HG03457 (cell line): ENCODE measurements around the gene ABCB6.
A peak's percentile ranks its signal among the peaks of the same experiment; 100 is the strongest.
"Not testable (repeated sequence)": the region's sequence is repeated elsewhere in the genome, so short reads cannot be mapped to it uniquely, and the experiment has no call there.

Experiments
- ATAC-seq: cut with Tn5 transposase; IDR thresholded peaks from one replicate; pipeline ENCODE4 v1.9.1; 2021; ENCODE audit warnings: moderate number of reproducible peaks; ENCODE audit not compliant: unreplicated experiment

Gene ABCB6

GRCh38 chr2:219214141-219214540 is 4.6 kb downstream of the ABCB6 start:
- no peak for ATAC-seq

GRCh38 chr2:219213486-219214071 is 5.2 kb downstream of the ABCB6 start:
- ATAC-seq: no peak

GRCh38 chr2:219213026-219213415 is 5.7 kb downstream of the ABCB6 start:
- no peak for ATAC-seq

GRCh38 chr2:219210886-219211362 is 7.8 kb downstream of the ABCB6 start:
- ATAC-seq: no peak

- no peak for ATAC-seq
These were observed 8.4 kb downstream of the ABCB6 start for GRCh38 chr2:219210196-219210885.

GRCh38 chr2:219209236-219210195 is 9.2 kb downstream of the ABCB6 start:
- no peak for ATAC-seq

GRCh38 chr2:219207884-219208740 is 10.6 kb downstream of the ABCB6 start:
- no peak for ATAC-seq

GRCh38 chr2:219207134-219207883 is 11.4 kb downstream of the ABCB6 start:
- ATAC-seq: no peak

- peak; percentile 92 for ATAC-seq
These were observed 12.2 kb downstream of the ABCB6 start, which contains the start of gene ZFAND2B for GRCh38 chr2:219206328-219207133. TSS of gene ZFAND2B (plus strand) at chr2:219206782. CDS start at chr2:219206988, 206 bp downstream.

- peak; percentile 10 for ATAC-seq
These were observed 12.8 kb downstream of the ABCB6 start for GRCh38 chr2:219205981-219206327.

- no peak for ATAC-seq
These were observed 13.6 kb downstream of the ABCB6 start for GRCh38 chr2:219205165-219205538.

GRCh38 chr2:219204425-219205164 is 14.2 kb downstream of the ABCB6 start:
- ATAC-seq: no peak

GRCh38 chr2:219201331-219201730 is 17.4 kb downstream of the ABCB6 start:
- not testable (repeated sequence) for ATAC-seq

- ATAC-seq: not testable (repeated sequence)
These were observed 18.0 kb downstream of the ABCB6 start for GRCh38 chr2:219200502-219201326.

GRCh38 chr2:219199470-219200211 is 19.1 kb downstream of the ABCB6 start:
- ATAC-seq: no peak

- ATAC-seq: no peak
These were observed 19.8 kb downstream of the ABCB6 start for GRCh38 chr2:219198974-219199373.

GRCh38 chr2:219197388-219197787 is 21.4 kb downstream of the ABCB6 start:
- ATAC-seq: no peak
